Skeletal muscle tissue (tissue), 4 donors: Measurements from ENCODE around the gene TMEM95. TPM values are rescaled to one million over a fixed set of nuclear protein-coding genes. Genes with fewer than 3 reads are reported as not detected.
A peak's percentile ranks its signal among the peaks of the same experiment; 100 is the strongest.
"Not testable (repeated sequence)": the region's sequence is repeated elsewhere in the genome, so short reads cannot be mapped to it uniquely, and the experiment has no call there.

ENCODE experiments used
- H3K27ac ChIP-seq: one replicate; pipeline ENCODE4 v1.7.0; 2013; ENCODE audit warnings: mild to moderate bottlenecking, low read depth, low read length, inconsistent platforms
- H3K27me3 ChIP-seq, 3 donors: one replicate each; pipeline ENCODE4 v1.7.0; 2013; ENCODE audit warnings: low read length in 3 of 3; ENCODE audit not compliant: control insufficient read depth in 3 of 3, insufficient read depth in 3 of 3
- H3K36me3 ChIP-seq, 3 donors: one replicate each; pipeline ENCODE4 v1.7.0; 2013; ENCODE audit warnings: low read length in 3 of 3; ENCODE audit not compliant: control insufficient read depth in 3 of 3, insufficient read depth in 3 of 3
- H3K4me1 ChIP-seq, 3 donors: one replicate each; pipeline ENCODE4 v1.7.0; 2013; ENCODE audit warnings: low read length in 3 of 3, mild to moderate bottlenecking in 3 of 3; ENCODE audit not compliant: control insufficient read depth in 3 of 3, insufficient read depth in 3 of 3
- H3K4me3 ChIP-seq, 3 donors: one replicate each; pipeline ENCODE4 v1.7.0; 2013; ENCODE audit warnings: low read length in 3 of 3
- H3K9ac ChIP-seq, 3 donors: one replicate each; pipeline ENCODE4 v1.7.0; 2013; ENCODE audit warnings: low read length in 3 of 3, mild to moderate bottlenecking in 3 of 3, moderate library complexity in 2 of 3, low read depth in 1 of 3
- H3K9me3 ChIP-seq, 3 donors: one replicate each; pipeline ENCODE4 v1.7.0; 2013; ENCODE audit warnings: low read length in 3 of 3; ENCODE audit not compliant: control insufficient read depth in 3 of 3
- total RNA-seq: library from RNA; depleted of rRNA; stranded (reverse); fragments of >200 nt; gene quantifications from one replicate; pipeline ENCODE4 v1.2.3, GENCODE V29; 2014
- donor health status: Osteomylitis.

Gene TMEM95
- total RNA-seq, 1 donor from 2014 or later, result not detected

DNA sequence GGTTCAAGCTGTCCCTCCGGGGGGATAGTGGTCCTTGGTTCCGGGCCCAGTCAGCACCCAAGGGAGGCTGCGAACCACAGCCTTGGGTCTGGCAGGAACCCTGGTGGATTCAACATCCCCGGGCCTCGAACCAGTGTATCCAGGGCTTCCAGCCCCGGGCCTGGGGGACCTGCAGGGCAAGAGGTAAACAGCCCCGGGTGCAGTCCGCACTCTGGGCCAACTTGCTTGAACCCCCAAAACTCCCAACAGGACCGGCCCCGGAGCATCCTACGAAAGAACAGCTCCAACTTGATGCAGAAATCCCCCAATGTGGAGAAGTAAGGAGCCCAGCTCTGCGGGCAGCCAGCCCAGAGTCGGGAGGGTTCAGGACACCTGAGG lies 24.3 kb upstream of the TMEM95 start:
- Histone ChIP-seq H3K36me3 (peaks cover 10 to 15% (median 12%) of the 10 kb centered on the region in 3 donors), H3K9me3 (no peaks in the 10 kb centered on the region), H3K4me1 (peaks cover 25 to 29% (median 27%) of the 10 kb centered on the region in 3 donors), H3K27me3 (peaks cover 9 to 27% (median 10%) of the 10 kb centered on the region in 3 donors), H3K27ac (peak overlapping the region; percentile 88), H3K9ac (peak overlapping the region in 2 of 3 donors; percentile 53 to 60), H3K4me3 (peak overlapping the region; percentile 58 to 100 (median 97))

- peaks cover 21 to 42% (median 21%) of the 10 kb centered on the region in 3 donors for H3K27me3 ChIP-seq
- no peak overlapping the region for H3K9ac ChIP-seq
- peaks cover 25 to 29% (median 25%) of the 10 kb centered on the region in 3 donors for H3K4me1 ChIP-seq
- H3K27ac ChIP-seq, result no peak overlapping the region
- no peaks in the 10 kb centered on the region for H3K9me3 ChIP-seq
- H3K4me3 ChIP-seq, result no peak overlapping the region
- peaks cover 0 to 1% (median 0%) of the 10 kb centered on the region in 3 donors for H3K36me3 ChIP-seq
Measured at GRCh38 chr17:7332111-7332510, 22.8 kb upstream of the TMEM95 start.

GRCh38 chr17:7332600-7333069 lies 22.3 kb upstream of the TMEM95 start:
- H3K27ac ChIP-seq, result not testable (repeated sequence)

GRCh38 chr17:7334938-7335538 lies 19.9 kb upstream of the TMEM95 start:
- no peak overlapping the region for H3K27ac ChIP-seq
- no peaks in the 10 kb centered on the region for H3K9me3 ChIP-seq
- no peak overlapping the region for H3K9ac ChIP-seq
- peaks cover 5 to 7% (median 6%) of the 10 kb centered on the region in 3 donors for H3K4me1 ChIP-seq
- H3K27me3 ChIP-seq, result peaks cover 26 to 44% (median 33%) of the 10 kb centered on the region in 3 donors
- H3K36me3 ChIP-seq, result no peaks in the 10 kb centered on the region
- no peak overlapping the region for H3K4me3 ChIP-seq

More at GRCh38 chr17:7332600-7333069, 22.3 kb upstream of the TMEM95 start:
- H3K9me3 ChIP-seq, H3K4me3 ChIP-seq, H3K36me3 ChIP-seq, H3K9ac ChIP-seq: not testable (repeated sequence)
- H3K27me3 ChIP-seq, result peaks cover 24 to 44% (median 26%) of the 10 kb centered on the region in 3 donors
- peaks cover 22 to 25% (median 23%) of the 10 kb centered on the region in 3 donors for H3K4me1 ChIP-seq

- H3K27ac ChIP-seq, H3K4me3 ChIP-seq, H3K36me3 ChIP-seq, H3K9ac ChIP-seq, H3K4me1 ChIP-seq, H3K9me3 ChIP-seq: not testable (repeated sequence)
- peaks cover 26 to 47% (median 38%) of the 10 kb centered on the region in 3 donors for H3K27me3 ChIP-seq
Measured at GRCh38 chr17:7335765-7336164, 19.2 kb upstream of the TMEM95 start.

- Histone ChIP-seq H3K27ac (no peak within 1 kb of the TSS), H3K4me3 (peak within 1 kb of the TSS in 1 of 3 donors; percentile 20), H3K9me3 (no peaks in the 10 kb centered on the region), H3K9ac (peak within 1 kb of the TSS in 2 of 3 donors; percentile 1 to 23), H3K27me3 (peaks cover 28 to 49% (median 43%) of the 10 kb centered on the region in 3 donors), H3K36me3 (no peaks in the 10 kb centered on the region), H3K4me1 (no peaks in the 10 kb centered on the region)
Measured at GRCh38 chr17:7336240-7337175, 18.4 kb upstream of the TMEM95 start, which contains the start of gene ACAP1. ACAP1 (plus strand) TSS chr17:7336529; CDS start chr17:7336735, 206 bp downstream.

DNA sequence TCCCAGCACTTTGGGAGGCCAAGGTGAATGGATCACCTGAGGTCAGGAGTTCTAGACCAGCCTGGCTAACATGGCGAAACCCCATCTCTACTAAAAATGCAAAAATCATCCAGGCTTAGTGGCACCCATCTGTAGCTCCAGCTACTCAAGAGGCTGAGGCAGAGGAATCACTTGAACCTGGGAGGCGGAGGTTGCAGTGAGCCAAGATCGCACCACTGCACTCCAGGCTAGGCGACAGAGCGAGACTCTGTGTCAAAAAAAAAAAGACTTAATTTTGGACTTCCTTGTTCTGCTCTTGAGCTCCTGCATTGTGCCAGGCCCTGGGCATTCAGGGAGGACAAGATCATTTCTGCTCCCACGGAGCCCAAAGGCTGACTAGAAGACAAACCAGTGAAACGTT lies 17.4 kb upstream of the TMEM95 start:
- not testable (repeated sequence) for H3K9ac ChIP-seq, H3K27ac ChIP-seq, H3K36me3 ChIP-seq, H3K9me3 ChIP-seq, H3K4me3 ChIP-seq, H3K4me1 ChIP-seq
- peaks cover 34 to 51% (median 50%) of the 10 kb centered on the region in 3 donors for H3K27me3 ChIP-seq

DNA sequence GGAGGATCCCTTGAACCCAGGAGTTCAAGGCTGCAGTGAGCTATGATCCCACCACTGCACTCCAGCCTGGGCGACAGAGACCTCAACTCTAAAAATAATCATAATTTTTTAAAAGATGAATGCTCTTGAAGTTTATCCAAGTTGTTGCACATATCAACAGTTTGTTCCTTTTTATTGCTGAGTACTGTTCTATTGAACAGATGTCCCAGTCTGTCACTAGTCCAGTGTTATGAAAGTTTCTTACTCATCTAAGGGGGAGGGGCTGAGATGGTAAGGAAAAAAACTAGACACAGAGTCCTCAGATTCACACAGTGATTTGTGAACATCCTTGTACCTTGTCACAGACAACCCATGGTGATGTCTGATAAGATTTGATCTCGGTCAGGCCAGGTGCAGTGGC lies 14.8 kb upstream of the TMEM95 start:
- Histone ChIP-seq H3K9me3 (no peaks in the 10 kb centered on the region), H3K27me3 (peaks cover 29 to 49% (median 42%) of the 10 kb centered on the region in 3 donors), H3K4me3 (no peak overlapping the region), H3K27ac (no peak overlapping the region), H3K4me1 (no peaks in the 10 kb centered on the region), H3K9ac (no peak overlapping the region), H3K36me3 (no peaks in the 10 kb centered on the region)

GRCh38 chr17:7341842-7342241 lies 13.1 kb upstream of the TMEM95 start:
- Histone ChIP-seq H3K9me3 (no peaks in the 10 kb centered on the region), H3K27ac (no peak overlapping the region), H3K36me3 (no peaks in the 10 kb centered on the region), H3K9ac (no peak overlapping the region), H3K4me3 (no peak overlapping the region), H3K4me1 (peaks cover 3 to 10% (median 7%) of the 10 kb centered on the region in 3 donors), H3K27me3 (peaks cover 15 to 36% (median 25%) of the 10 kb centered on the region in 3 donors)
